ENCODE results near the gene WNT8B.

DNA sequence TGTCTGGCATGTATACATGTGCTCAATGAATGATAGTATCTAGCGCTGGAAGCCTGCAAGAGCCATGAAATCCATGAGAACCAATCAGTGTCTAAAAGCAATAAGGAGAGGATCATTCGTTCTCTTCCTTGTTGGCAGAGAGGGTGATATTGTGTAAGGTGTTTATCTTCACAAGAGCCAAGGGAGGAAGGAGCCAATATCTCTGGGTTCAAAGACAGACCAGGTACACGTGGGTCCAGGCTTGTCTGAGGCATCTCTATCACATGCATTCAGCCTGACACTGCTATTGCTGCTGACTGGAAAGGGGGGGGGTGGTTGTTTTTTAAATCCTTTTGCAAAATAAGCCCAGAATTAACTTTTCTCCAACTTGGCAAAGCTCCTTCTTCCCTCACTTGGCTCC is 52.8 kb downstream of the WNT8B start:
- TF ChIP-seq RBM22 (IDR thresholded peaks at IDR 0.05; ENCODE audit: low read depth, low read length, poor library complexity, severe bottlenecking): no peak
- TF ChIP-seq, protein P1, sequence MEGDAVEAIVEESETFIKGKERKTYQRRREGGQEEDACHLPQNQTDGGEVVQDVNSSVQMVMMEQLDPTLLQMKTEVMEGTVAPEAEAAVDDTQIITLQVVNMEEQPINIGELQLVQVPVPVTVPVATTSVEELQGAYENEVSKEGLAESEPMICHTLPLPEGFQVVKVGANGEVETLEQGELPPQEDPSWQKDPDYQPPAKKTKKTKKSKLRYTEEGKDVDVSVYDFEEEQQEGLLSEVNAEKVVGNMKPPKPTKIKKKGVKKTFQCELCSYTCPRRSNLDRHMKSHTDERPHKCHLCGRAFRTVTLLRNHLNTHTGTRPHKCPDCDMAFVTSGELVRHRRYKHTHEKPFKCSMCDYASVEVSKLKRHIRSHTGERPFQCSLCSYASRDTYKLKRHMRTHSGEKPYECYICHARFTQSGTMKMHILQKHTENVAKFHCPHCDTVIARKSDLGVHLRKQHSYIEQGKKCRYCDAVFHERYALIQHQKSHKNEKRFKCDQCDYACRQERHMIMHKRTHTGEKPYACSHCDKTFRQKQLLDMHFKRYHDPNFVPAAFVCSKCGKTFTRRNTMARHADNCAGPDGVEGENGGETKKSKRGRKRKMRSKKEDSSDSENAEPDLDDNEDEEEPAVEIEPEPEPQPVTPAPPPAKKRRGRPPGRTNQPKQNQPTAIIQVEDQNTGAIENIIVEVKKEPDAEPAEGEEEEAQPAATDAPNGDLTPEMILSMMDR (IDR thresholded peaks at IDR 0.05 in 2 of 3, conservative IDR thresholded peaks at IDR 0.05 in 1 of 3; ENCODE audit: insufficient read depth in 2 of 3, low read depth in 1 of 3, low read length in 3 of 3): no peak
- TF ChIP-seq PHF20 (IDR thresholded peaks at IDR 0.05; ENCODE audit: partially characterized antibody): no peak
- no peak for TF ChIP-seq MAFF (IDR thresholded peaks at IDR 0.05; ENCODE audit: low read length)
